HCT116 (cell line): ENCODE measurements around the gene ADAD2.

Experiments
- CEBPB ChIP-seq: IDR thresholded peaks from 2 replicates; pipeline ENCODE4 v1.6.1; 2012; ENCODE audit warnings: low read depth
- CTCF ChIP-seq, 3 experiments: fragments of 200-600 bp in 1 of 3; sonication (generic) in 1 of 3; IDR thresholded peaks in 2 of 3; conservative IDR thresholded peaks in 1 of 3; 2 replicates each; pipeline ENCODE4 v1.5.1; 2012 to 2017; ENCODE audit warnings: low read depth in 2 of 3, low read length in 2 of 3, antibody characterized with exemption in 1 of 3, borderline replicate concordance in 1 of 3, control low read depth in 1 of 3, mild to moderate bottlenecking in 1 of 3, mixed read lengths in 1 of 3, mixed run types in 1 of 3, moderate library complexity in 1 of 3; ENCODE audit not compliant: insufficient read depth in 1 of 3
- EGR1 ChIP-seq: IDR thresholded peaks from 2 replicates; pipeline ENCODE4 v1.6.1; 2012; ENCODE audit warnings: low read depth
- EZH2 ChIP-seq: fragments of 200-600 bp; sonication (generic); IDR thresholded peaks from 2 replicates; pipeline ENCODE4 v1.6.1; 2017; ENCODE audit warnings: antibody characterized with exemption, mixed run types
- EZH2phosphoT487 ChIP-seq: fragments of 200-600 bp; IDR thresholded peaks from 2 replicates; pipeline ENCODE4 v1.6.1; 2018; ENCODE audit warnings: antibody characterized with exemption, borderline replicate concordance
- POLR2A ChIP-seq: IDR thresholded peaks from 2 replicates; pipeline ENCODE4 v1.7.0; 2011; ENCODE audit warnings: borderline replicate concordance; ENCODE audit not compliant: insufficient read depth, insufficient read length; ENCODE audit errors: extremely low read depth
- POLR2AphosphoS5 ChIP-seq: IDR thresholded peaks from 2 replicates; pipeline ENCODE4 v1.6.1; 2011; ENCODE audit warnings: mild to moderate bottlenecking, low read depth, low read length, moderate library complexity
- REST ChIP-seq: IDR thresholded peaks from 2 replicates; pipeline ENCODE4 v1.6.1; 2012; ENCODE audit warnings: low read depth
- YY1 ChIP-seq: IDR thresholded peaks from 2 replicates; pipeline ENCODE4 v1.6.1; 2011; ENCODE audit warnings: low read length, low read depth, moderate library complexity, mild to moderate bottlenecking; ENCODE audit not compliant: insufficient replicate concordance; ENCODE audit errors: extremely low read depth
- ZBTB33 ChIP-seq: IDR thresholded peaks from 2 replicates; pipeline ENCODE4 v1.6.1; 2011; ENCODE audit warnings: mild to moderate bottlenecking, low read length, moderate library complexity; ENCODE audit not compliant: insufficient replicate concordance; ENCODE audit errors: extremely low read depth
- ZFX ChIP-seq: fragments of 450-650 bp; IDR thresholded peaks from 2 replicates; pipeline ENCODE4 v1.6.1; 2017

DNA sequence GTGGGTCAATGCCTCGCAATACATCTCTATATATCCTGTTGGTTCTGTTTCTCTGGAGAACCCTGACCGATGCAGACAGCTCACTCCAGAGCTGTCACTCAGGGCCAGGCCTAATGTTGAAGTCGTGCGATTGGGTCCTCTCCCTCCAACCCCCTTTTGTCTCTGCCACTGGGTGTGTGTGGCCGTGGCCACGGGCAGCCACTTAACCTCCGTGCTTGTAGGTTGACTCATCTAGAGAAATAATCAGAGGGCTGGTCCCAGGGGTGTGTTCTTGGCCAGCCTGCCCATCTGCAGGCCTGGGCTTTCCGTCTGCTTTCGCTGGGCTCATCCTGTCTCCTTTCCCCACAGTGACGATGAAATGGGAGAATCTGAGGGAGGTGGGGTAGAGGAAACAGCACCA is 7.4 kb downstream of the ADAD2 start:
- no peak for TF ChIP-seq CTCF (IDR thresholded peaks at IDR 0.05 in 2 of 3, conservative IDR thresholded peaks at IDR 0.05 in 1 of 3; ENCODE audit: borderline replicate concordance in 1 of 3, insufficient read depth in 1 of 3, low read depth in 2 of 3, low read length in 2 of 3)
- no peak for TF ChIP-seq YY1
- no peak for TF ChIP-seq POLR2A
- TF ChIP-seq POLR2AphosphoS5: no peak
- TF ChIP-seq REST: no peak
- TF ChIP-seq EZH2: no peak
- TF ChIP-seq EZH2phosphoT487: no peak
- no peak for TF ChIP-seq ZBTB33
- TF ChIP-seq EGR1: no peak
- TF ChIP-seq ZFX: no peak
- TF ChIP-seq CEBPB: no peak
